A673 (cell line): ENCODE measurements around the gene OPRM1. TPM values are rescaled to one million over a fixed set of nuclear protein-coding genes. Genes with fewer than 3 reads are reported as not detected.

Source experiments
- BruUV-seq: library from RNA; stranded (reverse); fragments of 400-500 nt; replicated peaks from 2 replicates; lab custom pipeline; 2021; lab: Mats Ljungman, UMichigan
- CTCF ChIA-PET: fragments of 300-600 bp; sonication (Branson Sonifier 250); formaldehyde crosslinking; loops from one replicate; lab custom pipeline; 2022; ENCODE audit warnings: antibody characterized with exemption; lab: Charles Lee
- POLR2A ChIA-PET: fragments of 300-600 bp; sonication (Branson Sonifier 250); formaldehyde crosslinking; loops from one replicate; lab custom pipeline; 2022; ENCODE audit warnings: antibody characterized with exemption; ENCODE audit not compliant: low non-redundant PET; lab: Charles Lee
- DNase-seq: peaks from one replicate; pipeline ENCODE4 v3.0.0-alpha.2; 2015; ENCODE audit warnings: low spot score
- H3K27ac ChIP-seq: fragments of 200-600 bp; sonication (generic); 2 replicates; pipeline ENCODE4 v1.5.1; 2016; ENCODE audit warnings: mixed run types, low read depth, mild to moderate bottlenecking, mixed read lengths, antibody characterized with exemption, low read length; ENCODE audit not compliant: poor library complexity, severe bottlenecking
- H3K27me3 ChIP-seq: fragments of 200-600 bp; sonication (generic); replicated peaks from 2 replicates; pipeline ENCODE4 v1.6.1; 2017; ENCODE audit warnings: mixed run types, low read depth, mild to moderate bottlenecking, mixed read lengths, antibody characterized with exemption, low read length; ENCODE audit not compliant: insufficient read depth, poor library complexity
- H3K36me3 ChIP-seq: fragments of 200-600 bp; sonication (generic); 2 replicates; pipeline ENCODE4 v1.6.1; 2016; ENCODE audit warnings: mixed run types, mild to moderate bottlenecking, mixed read lengths, antibody characterized with exemption, low read length; ENCODE audit not compliant: insufficient read depth, poor library complexity, severe bottlenecking
- H3K4me1 ChIP-seq: fragments of 200-600 bp; sonication (generic); 2 replicates; pipeline ENCODE4 v1.6.1; 2017; ENCODE audit warnings: mixed run types, mild to moderate bottlenecking, mixed read lengths, antibody characterized with exemption, low read length; ENCODE audit not compliant: insufficient read depth, poor library complexity, severe bottlenecking
- H3K4me3 ChIP-seq: fragments of 200-600 bp; sonication (generic); 2 replicates; pipeline ENCODE4 v1.5.1; 2016; ENCODE audit warnings: low read depth, mixed run types, mild to moderate bottlenecking, mixed read lengths, low read length; ENCODE audit not compliant: poor library complexity, severe bottlenecking
- H3K9me3 ChIP-seq: fragments of 200-600 bp; sonication (generic); 2 replicates; pipeline ENCODE4 v1.6.1; 2016; ENCODE audit warnings: mixed run types, low read depth, mild to moderate bottlenecking, mixed read lengths, antibody characterized with exemption, low read length; ENCODE audit not compliant: poor library complexity, severe bottlenecking
- EZH2 ChIP-seq: fragments of 200-600 bp; sonication (generic); IDR thresholded peaks from 2 replicates; pipeline ENCODE4 v1.6.1; 2017; ENCODE audit warnings: borderline replicate concordance, low read depth, mild to moderate bottlenecking, mixed read lengths, antibody characterized with exemption, low read length; ENCODE audit not compliant: poor library complexity, severe bottlenecking
- intact Hi-C: fragments of 100-400 bp; cut with micrococcal nuclease; formaldehyde crosslinking; loops from one replicate; pipeline ENCODE4 v1.10.0; 2022; ENCODE audit not compliant: unreplicated experiment
- total RNA-seq: library from RNA; stranded (reverse); gene quantifications from 2 replicates; pipeline ENCODE4 v1.2.3, GENCODE V29; 2021
- TF ChIP-seq, protein P1 (sequence below): fragments of 300-800, 200-600 bp; sonication (generic); conservative IDR thresholded peaks from 2 replicates; pipeline ENCODE4 v1.5.1; 2017; ENCODE audit warnings: low read depth, mild to moderate bottlenecking, antibody characterized with exemption, low read length, moderate library complexity, mixed read lengths

The OPRM1 gene
- total RNA-seq, 1 experiment from 2014 or later: not detected

DNA sequence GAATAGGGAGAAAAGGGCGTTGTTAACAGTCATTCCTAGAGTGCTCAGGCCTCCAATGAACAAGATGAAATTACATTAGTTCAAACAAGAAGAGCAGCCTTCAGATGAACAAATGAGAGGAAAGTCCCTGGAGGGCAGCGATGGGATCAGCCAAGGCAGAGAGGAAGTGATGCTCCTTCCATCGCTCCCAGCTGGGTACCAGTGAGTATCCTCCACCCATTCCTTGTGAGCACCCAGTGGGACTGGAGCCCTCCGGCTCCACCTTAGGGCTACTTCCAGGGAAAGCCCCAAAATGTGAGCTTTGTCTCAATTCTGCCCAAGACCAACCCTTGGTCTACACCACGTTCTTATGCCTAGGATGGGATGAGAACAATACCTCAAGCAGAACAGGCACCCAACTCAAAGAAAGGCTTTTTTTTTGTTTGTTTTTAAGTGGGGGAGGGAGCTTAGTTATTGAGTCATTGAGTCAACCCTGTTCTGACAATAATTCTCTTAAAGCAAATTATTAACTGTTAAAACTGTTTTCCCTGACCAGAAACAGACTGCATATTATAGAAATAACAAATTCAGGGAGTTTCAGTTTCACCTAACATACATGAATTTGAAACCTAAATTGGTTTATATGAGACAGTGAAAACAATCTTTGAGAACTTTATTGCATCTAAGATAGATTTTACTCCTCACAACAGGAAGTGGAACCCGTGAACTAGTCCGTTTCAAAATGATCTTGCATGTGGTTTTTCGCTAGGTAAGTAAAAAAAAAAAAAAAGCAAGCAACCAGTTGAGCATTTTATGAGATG, 210.7 kb downstream of the OPRM1 start:
- POLR2A ChIA-PET: no interaction called here
- H3K27me3 ChIP-seq: no peaks in the 10 kb centered on the region
- CTCF ChIA-PET: no interaction called here
- H3K4me3 ChIP-seq: no peak overlapping the region
- intact Hi-C loops: no loop called here
- H3K9me3 ChIP-seq: no peaks in the 10 kb centered on the region
- TF ChIP-seq, protein P1, sequence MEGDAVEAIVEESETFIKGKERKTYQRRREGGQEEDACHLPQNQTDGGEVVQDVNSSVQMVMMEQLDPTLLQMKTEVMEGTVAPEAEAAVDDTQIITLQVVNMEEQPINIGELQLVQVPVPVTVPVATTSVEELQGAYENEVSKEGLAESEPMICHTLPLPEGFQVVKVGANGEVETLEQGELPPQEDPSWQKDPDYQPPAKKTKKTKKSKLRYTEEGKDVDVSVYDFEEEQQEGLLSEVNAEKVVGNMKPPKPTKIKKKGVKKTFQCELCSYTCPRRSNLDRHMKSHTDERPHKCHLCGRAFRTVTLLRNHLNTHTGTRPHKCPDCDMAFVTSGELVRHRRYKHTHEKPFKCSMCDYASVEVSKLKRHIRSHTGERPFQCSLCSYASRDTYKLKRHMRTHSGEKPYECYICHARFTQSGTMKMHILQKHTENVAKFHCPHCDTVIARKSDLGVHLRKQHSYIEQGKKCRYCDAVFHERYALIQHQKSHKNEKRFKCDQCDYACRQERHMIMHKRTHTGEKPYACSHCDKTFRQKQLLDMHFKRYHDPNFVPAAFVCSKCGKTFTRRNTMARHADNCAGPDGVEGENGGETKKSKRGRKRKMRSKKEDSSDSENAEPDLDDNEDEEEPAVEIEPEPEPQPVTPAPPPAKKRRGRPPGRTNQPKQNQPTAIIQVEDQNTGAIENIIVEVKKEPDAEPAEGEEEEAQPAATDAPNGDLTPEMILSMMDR: no peak
- TF ChIP-seq EZH2: no peak
- H3K27ac ChIP-seq: no peak overlapping the region
- no peaks in the 10 kb centered on the region for H3K36me3 ChIP-seq
- peaks cover 28% of the 10 kb centered on the region for H3K4me1 ChIP-seq
- BruUV-seq: no TSS peak
- DNase-seq: no peak

GRCh38 chr6:154251116-154251515, 212.1 kb downstream of the OPRM1 start:
- POLR2A ChIA-PET: no interaction called here
- no peak for DNase-seq
- Histone ChIP-seq H3K36me3 (no peaks in the 10 kb centered on the region), H3K9me3 (peaks cover 7% of the 10 kb centered on the region), H3K4me3 (no peak overlapping the region), H3K4me1 (peaks cover 18% of the 10 kb centered on the region), H3K27me3 (no peaks in the 10 kb centered on the region), H3K27ac (no peak overlapping the region)
- intact Hi-C loops: no loop called here
- TF ChIP-seq EZH2: no peak
- TF ChIP-seq, protein P1: no peak
- CTCF ChIA-PET: no interaction called here
- no TSS peak for BruUV-seq

- ChIA-PET CTCF (no interaction called here), POLR2A (no interaction called here)
- TF ChIP-seq, protein P1: no peak
- no peak for TF ChIP-seq EZH2
- no peaks in the 10 kb centered on the region for H3K36me3 ChIP-seq
- no peak for DNase-seq
- peaks cover 7% of the 10 kb centered on the region for H3K9me3 ChIP-seq
- no TSS peak for BruUV-seq
- H3K27me3 ChIP-seq: no peaks in the 10 kb centered on the region
- H3K4me1 ChIP-seq: peaks cover 4% of the 10 kb centered on the region
- intact Hi-C loops: no loop called here
- H3K4me3 ChIP-seq: no peak overlapping the region
- no peak overlapping the region for H3K27ac ChIP-seq
These were observed 213.6 kb downstream of the OPRM1 start for GRCh38 chr6:154252678-154253077.
